UCSD-AML1 (cell line): ENCODE measurements around the gene CCDC116.
"Not testable (repeated sequence)": the region's sequence is repeated elsewhere in the genome, so short reads cannot be mapped to it uniquely, and the experiment has no call there.

Experiments used
- DNase-seq: peaks from one replicate; lab custom pipeline; 2025; ENCODE audit not compliant: unreplicated experiment; lab: John Stamatoyannopoulos, UW

The CCDC116 gene

GRCh38 chr22:21651521-21652009, 19.0 kb downstream of the CCDC116 start:
- no peak for DNase-seq

GRCh38 chr22:21652010-21652546, 19.5 kb downstream of the CCDC116 start:
- peak; percentile 85 for DNase-seq

GRCh38 chr22:21652547-21653545, 20.3 kb downstream of the CCDC116 start:
- no peak for DNase-seq

DNA sequence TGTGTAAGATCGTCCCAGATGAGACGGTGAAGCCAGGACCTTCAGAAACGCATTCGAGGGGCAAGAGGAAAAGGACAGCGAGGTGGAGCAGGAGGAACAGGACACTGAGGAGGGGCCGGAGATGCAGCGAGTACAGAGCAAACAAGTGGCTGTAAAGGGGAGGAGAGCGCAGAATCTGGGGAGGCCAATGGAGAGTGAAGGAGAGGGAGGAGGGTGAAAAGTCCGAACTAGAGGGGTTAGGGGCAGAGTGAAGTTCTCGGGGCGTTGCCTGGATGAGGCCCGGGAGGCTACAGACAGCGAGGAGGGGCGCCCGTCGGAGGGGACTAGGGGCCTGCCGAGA, 24.4 kb downstream of the CCDC116 start:
- no peak for DNase-seq

DNA sequence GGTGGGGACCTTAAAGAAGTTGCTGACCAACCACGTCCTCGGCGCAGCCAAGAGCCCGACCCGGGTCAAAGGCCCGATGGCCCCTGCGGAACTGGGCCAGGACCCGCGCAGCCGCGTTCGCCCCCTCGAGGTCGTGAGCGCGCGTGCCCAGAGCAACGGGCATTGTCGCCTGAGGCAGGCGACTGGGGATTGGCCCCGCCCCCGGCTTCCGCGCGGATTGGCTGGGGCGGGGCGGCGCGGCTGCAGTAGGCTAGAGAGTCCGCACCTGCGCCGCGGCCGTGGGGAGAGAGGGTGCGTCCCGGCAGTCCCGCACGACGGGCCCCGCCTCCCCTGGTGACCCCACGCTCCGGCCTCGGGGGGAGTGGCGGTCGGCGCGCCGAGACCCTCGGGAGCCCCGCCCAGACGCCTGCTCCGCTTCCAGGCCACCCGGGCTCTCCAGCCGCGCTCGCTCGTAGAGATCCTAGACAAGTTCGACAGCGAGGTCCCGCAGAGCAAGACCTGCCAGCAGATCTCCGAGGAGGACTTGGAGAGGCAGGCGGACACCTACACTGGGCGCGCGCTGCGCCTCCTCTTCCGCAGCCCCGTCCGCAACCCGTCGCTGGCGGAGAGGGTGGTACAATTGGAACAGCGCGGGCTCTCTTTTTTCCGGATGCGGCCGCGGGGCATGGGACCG, 24.9 kb downstream of the CCDC116 start:
- peak; percentile 88 for DNase-seq

GRCh38 chr22:21659864-21660525, 27.4 kb downstream of the CCDC116 start:
- no peak for DNase-seq

GRCh38 chr22:21660904-21661303, 28.3 kb downstream of the CCDC116 start:
- DNase-seq, result no peak

GRCh38 chr22:21661991-21662390, 29.4 kb downstream of the CCDC116 start:
- DNase-seq, result no peak

- DNase-seq, result no peak
These were observed 31.2 kb downstream of the CCDC116 start for GRCh38 chr22:21663738-21664137.

- no peak for DNase-seq
These were observed 32.7 kb downstream of the CCDC116 start for GRCh38 chr22:21665047-21665851.

DNA sequence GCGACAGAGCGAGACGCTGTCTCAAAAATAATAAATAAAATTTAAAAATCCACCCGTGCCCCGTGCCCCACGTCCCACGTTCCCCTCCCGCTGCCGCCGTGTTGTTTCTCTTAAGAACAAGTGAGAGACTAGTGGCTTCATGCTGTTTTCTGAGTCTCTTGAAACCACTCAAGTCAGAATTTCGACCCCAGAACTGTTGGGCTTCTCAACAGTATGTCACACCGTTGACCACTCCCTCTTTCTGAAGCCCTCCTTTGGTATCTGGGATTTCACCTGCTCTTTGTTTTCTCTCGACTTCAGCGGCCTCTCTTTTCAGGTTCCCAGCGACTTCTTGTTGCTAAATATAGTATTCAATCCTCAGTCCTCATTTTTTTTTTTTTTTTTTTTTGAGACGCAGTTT, 34.2 kb downstream of the CCDC116 start:
- no peak for DNase-seq

DNA sequence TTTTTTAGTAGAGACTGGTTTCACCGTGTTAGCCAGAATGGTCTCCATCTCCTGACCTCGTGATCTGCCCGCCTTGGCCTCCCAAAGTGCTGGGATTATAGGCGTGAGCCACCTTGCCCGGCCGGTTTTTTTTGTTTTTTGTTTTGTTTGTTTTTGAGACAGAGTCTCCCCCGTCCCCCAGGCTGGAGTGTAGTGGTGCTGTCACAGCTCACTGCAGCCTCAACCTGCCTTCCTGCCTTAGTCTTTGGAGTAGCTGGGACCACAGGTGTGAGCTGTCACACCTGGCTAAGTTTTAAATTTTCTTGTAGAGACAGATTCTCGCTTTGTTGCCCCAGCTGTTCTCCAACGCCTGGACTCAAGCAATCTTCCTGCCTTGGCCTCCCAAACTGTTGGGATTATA, 36.5 kb downstream of the CCDC116 start:
- no peak for DNase-seq

- no peak for DNase-seq
These were observed 39.6 kb downstream of the CCDC116 start for GRCh38 chr22:21672107-21672629.

DNA sequence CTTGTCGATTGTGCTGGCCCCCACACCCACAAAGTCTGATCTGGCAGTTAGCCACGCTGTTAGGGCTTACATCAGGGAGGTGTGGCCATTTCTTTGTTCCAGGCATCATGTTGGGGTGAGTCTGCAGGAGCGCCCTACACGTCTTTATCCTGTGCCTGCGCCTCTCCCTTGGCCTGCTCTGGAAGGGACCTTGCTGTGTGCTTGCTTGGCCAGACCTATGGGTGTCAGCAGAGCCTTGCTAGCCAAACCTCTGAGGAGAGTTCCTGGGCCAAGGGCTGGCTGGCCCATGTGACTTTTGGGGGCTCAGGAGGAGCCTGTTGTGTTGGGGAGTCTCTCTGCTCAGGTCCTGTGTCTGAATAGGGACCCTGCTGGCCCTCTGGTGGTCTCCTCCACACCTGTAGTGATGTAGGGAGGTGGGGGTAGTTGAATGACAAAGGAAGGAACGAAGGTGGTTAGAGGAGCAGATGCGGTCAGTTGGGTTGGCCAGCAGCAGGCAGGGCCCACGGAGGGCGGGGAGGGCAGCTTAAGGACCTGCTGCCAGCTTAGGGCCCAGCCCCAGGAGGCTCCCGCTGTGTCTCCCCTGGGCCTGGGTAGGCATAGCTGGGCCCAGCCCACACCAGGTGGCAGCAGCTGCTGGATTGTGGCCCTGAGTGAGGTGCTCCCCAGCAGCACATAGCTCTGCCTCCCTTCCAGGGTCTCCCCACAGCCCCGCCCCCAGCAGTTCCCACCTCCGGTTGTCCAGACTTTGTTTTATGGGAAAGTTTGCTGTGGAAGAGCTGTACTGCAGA, 41.2 kb downstream of the CCDC116 start:
- no peak for DNase-seq

DNA sequence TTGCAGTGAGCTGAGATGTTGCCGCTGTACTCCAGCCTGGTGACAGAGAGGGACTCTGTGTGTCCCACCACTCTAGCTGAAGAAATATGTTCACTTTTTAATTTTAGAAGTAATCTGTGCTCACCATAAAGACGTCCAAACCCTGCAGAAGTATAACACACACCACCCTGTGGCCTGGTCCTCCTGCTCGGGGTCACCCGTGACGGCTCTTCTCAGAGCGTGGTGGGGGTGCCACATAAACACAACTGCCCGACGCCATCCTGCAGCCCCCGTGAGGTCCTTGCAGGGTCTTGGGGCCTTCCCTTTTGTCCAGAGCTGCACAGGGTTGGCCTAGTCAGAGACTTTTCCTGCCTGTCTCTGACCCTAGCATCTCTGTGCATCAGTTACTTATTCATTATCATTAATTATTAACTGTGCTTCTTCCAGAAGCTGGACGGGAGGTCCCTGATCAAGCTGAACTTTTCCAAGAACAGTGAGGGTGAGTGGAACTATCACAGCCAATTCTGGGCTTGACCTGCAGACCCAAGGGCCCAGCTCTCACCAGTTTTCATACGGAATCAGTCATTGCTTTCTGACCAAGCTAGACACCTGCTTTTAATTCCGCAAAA, 42.2 kb downstream of the CCDC116 start:
- no peak for DNase-seq

GRCh38 chr22:21677606-21678443, 45.3 kb downstream of the CCDC116 start:
- no peak for DNase-seq

- DNase-seq, result not testable (repeated sequence)
These were observed 46.3 kb downstream of the CCDC116 start for GRCh38 chr22:21678842-21679241.

DNA sequence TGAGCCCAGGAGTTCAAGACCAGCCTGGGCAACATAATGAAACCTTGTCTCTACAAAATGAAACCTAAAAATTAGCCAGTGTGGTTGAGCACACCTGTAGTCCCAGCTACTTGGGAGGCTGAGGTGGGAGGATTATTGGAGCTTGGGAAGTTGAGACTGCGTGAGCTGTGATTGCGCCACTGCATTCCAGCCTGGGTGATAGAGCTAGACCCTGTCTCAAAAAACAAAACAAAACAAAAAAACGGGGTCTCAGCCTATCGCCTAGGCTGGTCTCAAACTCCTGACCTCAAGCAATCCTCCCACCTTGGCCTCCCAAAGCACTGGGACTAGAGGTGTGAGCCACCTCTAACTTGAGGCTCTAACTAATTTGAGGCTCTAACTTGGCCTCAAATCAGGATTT, 46.8 kb downstream of the CCDC116 start:
- DNase-seq, result no peak
